Esophagus muscularis mucosa (tissue), 4 donors: ENCODE measurements around the gene GPR152. TPM values are rescaled to one million over a fixed set of nuclear protein-coding genes. Genes with fewer than 3 reads are reported as not detected.
"Not testable (repeated sequence)": the region's sequence is repeated elsewhere in the genome, so short reads cannot be mapped to it uniquely, and the experiment has no call there.

Experiments
- DNase-seq: peaks from one replicate; pipeline ENCODE4 v3.0.0-alpha.2; 2017; ENCODE audit errors: extremely low spot score
- H3K27ac ChIP-seq, 4 donors: fragments of 200-600 bp; sonication (generic); replicated peaks in 1 of 4; 1 replicate in 3 of 4; 2 replicates in 1 of 4; pipeline ENCODE4 v1.5.1; 2016 to 2019; ENCODE audit warnings: mild to moderate bottlenecking in 1 of 4
- H3K27me3 ChIP-seq, 4 donors: fragments of 200-600 bp; sonication (generic); one replicate each; pipeline versions ENCODE4 v1.5.1 to v1.6.0; 2016 to 2019
- H3K36me3 ChIP-seq, 4 donors: fragments of 200-600 bp; sonication (generic); one replicate each; pipeline ENCODE4 v1.5.1; 2016 to 2019
- H3K4me1 ChIP-seq, 4 donors: fragments of 200-600 bp; sonication (generic); one replicate each; pipeline ENCODE4 v1.5.1; 2016 to 2019
- H3K4me3 ChIP-seq, 4 donors: fragments of 200-600 bp; sonication (generic); 1 replicate in 2 of 4; 2 replicates in 2 of 4; pipeline ENCODE4 v1.5.1; 2016 to 2019; ENCODE audit warnings: mild to moderate bottlenecking in 4 of 4, moderate library complexity in 1 of 4
- H3K9me3 ChIP-seq, 4 donors: fragments of 200-600 bp; sonication (generic); 1 replicate in 3 of 4; 2 replicates in 1 of 4; pipeline ENCODE4 v1.5.1; 2016 to 2019
- EP300 ChIP-seq: sonication (generic); formaldehyde crosslinking; IDR thresholded peaks from one replicate; pipeline ENCODE4 v1.6.1; 2017; ENCODE audit warnings: antibody characterized with exemption
- POLR2A ChIP-seq: fragments of 450-650 bp; IDR thresholded peaks from one replicate; pipeline ENCODE4 v1.6.1; 2017; ENCODE audit warnings: antibody characterized with exemption, moderate library complexity, mild to moderate bottlenecking, low read depth
- POLR2AphosphoS5 ChIP-seq, 2 donors: sonication (generic); formaldehyde crosslinking; IDR thresholded peaks; one replicate each; pipeline ENCODE4 v1.6.1; 2017; ENCODE audit warnings: antibody characterized with exemption in 2 of 2
- WGBS: methylation state at CpG from one replicate; pipeline ENCODE4 v1.1.5; 2018; 5-methylcytosine and 5-hydroxymethylcytosine counted together
- intact Hi-C: fragments of 100-400 bp; cut with DNase I; formaldehyde crosslinking; loops from one replicate; pipeline ENCODE4 v1.15.1; 2023
- total RNA-seq, 4 donors: library from RNA; depleted of rRNA; stranded (reverse); fragments of >200 nt; gene quantifications; one replicate each; pipeline versions ENCODE4 v1.1.0 to v1.2.1, GENCODE V29; 2016
- TF ChIP-seq, protein P1 (sequence below), 3 experiments: fragments of 200-600 bp in 2 of 3; fragments of 450-650 bp in 1 of 3; sonication (generic) in 2 of 3; IDR thresholded peaks; one replicate each; pipeline ENCODE4 v1.5.1; 2017 to 2019; ENCODE audit warnings: antibody characterized with exemption in 3 of 3, mild to moderate bottlenecking in 2 of 3, moderate library complexity in 1 of 3

The GPR152 gene
- total RNA-seq, 4 donors from 2014 or later = not detected

DNA sequence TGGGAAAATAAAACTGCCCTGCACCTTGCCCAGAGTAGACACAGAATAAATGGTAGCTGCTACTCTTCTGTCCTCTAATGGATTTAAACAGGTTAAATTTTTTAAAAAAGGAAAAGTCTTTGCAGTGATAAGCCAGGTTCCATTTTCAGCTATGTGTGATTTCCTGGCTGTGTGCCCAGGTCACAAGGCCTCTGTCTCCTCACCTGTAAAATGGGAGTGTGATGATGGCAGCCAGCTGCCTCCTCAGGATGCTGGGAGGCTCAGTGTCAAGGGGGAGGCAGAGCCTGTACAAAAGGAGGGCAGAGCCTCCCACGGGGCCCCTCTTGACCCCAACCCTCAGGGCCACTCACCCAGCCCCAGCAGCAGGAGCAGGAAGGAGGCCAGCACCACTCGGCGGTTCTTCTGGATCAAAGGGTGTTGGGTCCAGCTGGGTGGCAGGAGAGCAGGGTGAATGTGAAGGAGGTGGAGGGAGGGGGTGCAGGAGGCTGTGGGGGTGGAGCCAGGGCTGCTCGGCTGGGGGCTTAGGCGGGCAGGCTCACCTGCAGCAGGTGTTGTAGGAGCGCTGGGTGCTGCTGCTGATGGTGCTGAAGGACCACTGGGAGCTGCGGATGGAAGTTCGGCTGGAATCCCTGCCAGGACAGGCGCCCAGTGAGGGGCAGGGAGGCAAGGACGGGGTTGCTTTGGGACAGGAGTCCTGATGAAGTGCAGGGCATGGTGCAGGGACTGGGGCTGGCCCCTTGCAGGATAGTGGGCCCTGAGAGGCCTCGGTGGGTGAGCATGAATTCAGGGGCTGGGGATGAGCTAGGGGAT lies 14.6 kb upstream of the GPR152 start:
- Histone ChIP-seq H3K27ac (peak overlapping the region; percentile 18 to 94 (median 92)), H3K4me1 (peaks cover 30 to 60% (median 54%) of the 10 kb centered on the region in 4 donors), H3K36me3 (no peaks in the 10 kb centered on the region), H3K27me3 (no peaks in the 10 kb centered on the region), H3K9me3 (no peaks in the 10 kb centered on the region), H3K4me3 (peak overlapping the region in 1 of 4 donors; percentile 95)
- no peak for DNase-seq
- intact Hi-C loops = loop anchor here (5.0 kb wide), 1 partner anchor 65 kb away; the partner anchor contains the start of genes PPP1CA and TBC1D10C
- 86% methylated on average over 6 of the region's 11 CpGs for WGBS
- TF ChIP-seq POLR2AphosphoS5 (IDR thresholded peaks at IDR 0.05) = no peak
- TF ChIP-seq EP300 = no peak
- TF ChIP-seq, protein P1, sequence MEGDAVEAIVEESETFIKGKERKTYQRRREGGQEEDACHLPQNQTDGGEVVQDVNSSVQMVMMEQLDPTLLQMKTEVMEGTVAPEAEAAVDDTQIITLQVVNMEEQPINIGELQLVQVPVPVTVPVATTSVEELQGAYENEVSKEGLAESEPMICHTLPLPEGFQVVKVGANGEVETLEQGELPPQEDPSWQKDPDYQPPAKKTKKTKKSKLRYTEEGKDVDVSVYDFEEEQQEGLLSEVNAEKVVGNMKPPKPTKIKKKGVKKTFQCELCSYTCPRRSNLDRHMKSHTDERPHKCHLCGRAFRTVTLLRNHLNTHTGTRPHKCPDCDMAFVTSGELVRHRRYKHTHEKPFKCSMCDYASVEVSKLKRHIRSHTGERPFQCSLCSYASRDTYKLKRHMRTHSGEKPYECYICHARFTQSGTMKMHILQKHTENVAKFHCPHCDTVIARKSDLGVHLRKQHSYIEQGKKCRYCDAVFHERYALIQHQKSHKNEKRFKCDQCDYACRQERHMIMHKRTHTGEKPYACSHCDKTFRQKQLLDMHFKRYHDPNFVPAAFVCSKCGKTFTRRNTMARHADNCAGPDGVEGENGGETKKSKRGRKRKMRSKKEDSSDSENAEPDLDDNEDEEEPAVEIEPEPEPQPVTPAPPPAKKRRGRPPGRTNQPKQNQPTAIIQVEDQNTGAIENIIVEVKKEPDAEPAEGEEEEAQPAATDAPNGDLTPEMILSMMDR (IDR thresholded peaks at IDR 0.05) = no peak
- no peak for TF ChIP-seq POLR2A

DNA sequence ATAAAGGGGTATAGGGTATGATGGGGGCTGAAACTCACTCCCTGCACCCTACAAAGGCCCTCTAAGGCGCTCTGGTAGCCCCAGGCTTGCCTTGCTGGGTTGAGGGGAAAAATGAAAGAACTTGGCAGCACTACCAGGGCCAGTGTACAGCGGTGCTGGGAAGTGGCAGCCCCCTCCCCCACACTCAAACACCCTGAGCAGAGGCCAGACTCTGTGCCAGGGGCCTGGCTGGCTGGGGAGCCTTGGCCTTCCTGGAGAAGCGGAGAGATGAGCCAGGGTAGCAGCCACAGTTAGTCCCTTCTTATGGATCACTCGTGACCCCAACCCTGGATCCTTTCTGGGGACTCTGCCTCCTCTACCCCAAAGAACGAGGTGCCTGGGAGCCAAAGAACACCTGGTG lies 13.8 kb upstream of the GPR152 start:
- intact Hi-C loops = loop anchor here (5.0 kb wide), 1 partner anchor 64 kb away; the partner anchor contains the start of genes PPP1CA and TBC1D10C

DNA sequence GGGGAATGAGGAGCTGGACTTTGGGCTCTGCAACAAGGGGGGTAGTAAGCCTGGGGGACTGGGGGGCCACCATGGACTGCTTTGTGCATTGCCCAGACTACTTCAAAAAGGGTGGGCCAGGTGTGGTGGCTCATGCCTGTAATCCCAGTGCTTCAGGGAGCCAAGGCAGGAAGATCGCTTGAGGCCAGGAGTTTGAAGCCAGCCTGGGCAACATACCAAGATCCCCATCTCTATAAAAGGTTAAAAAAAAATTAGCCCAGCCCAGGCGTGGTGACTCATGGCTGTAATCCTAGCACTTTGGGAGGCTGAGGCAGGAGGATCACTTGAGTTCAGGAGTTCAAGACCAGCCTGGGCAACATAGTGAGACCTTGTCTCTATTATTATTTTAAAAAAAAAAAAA lies 13.0 kb upstream of the GPR152 start:
- no CpG with 5 or more reads among the region's 2 CpGs for WGBS
- intact Hi-C loops = loop anchor here (5.0 kb wide), 1 partner anchor 63 kb away; the partner anchor contains the start of genes PPP1CA and TBC1D10C
- Histone ChIP-seq H3K4me3 (peak overlapping the region in 1 of 4 donors; percentile 76), H3K4me1 (peaks cover 30 to 60% (median 54%) of the 10 kb centered on the region in 4 donors), H3K27ac (peak overlapping the region; percentile 86 to 94 (median 90))
- not testable (repeated sequence) for H3K27me3 ChIP-seq, H3K36me3 ChIP-seq, H3K9me3 ChIP-seq, DNase-seq

More for the DNA sequence above, 13.8 kb upstream of the GPR152 start:
- Histone ChIP-seq H3K9me3 (no peaks in the 10 kb centered on the region), H3K36me3 (no peaks in the 10 kb centered on the region), H3K4me1 (peaks cover 30 to 60% (median 54%) of the 10 kb centered on the region in 4 donors), H3K27me3 (no peaks in the 10 kb centered on the region), H3K4me3 (no peak overlapping the region), H3K27ac (peak overlapping the region in 3 of 4 donors; percentile 86 to 94 (median 87))
- DNase-seq = no peak
- no peak for TF ChIP-seq EP300
- TF ChIP-seq, protein P1 (IDR thresholded peaks at IDR 0.05) = no peak
- TF ChIP-seq POLR2A = no peak
- no peak for TF ChIP-seq POLR2AphosphoS5 (IDR thresholded peaks at IDR 0.05)
- WGBS = 82% methylated on average over 4 of the region's 5 CpGs

DNA sequence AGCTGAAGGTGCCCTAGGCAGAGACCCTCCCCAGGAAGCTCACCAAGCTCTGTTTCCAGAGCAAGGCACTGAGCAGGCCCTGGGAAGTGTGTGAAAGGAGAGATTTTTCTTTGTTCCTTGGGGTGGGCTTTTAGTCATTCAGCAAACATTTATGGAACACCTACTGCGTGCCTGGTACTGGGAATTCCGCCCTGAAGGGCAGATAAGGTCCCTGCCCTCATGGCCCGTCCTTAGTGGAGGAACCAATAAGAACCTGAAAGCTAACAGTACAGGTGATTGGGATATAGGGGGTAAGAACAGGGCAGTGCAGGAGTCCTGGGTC lies 12.6 kb upstream of the GPR152 start:
- H3K27me3 ChIP-seq = no peaks in the 10 kb centered on the region
- peak overlapping the region; percentile 86 to 94 (median 90) for H3K27ac ChIP-seq
- H3K36me3 ChIP-seq = no peaks in the 10 kb centered on the region
- H3K4me3 ChIP-seq = peak overlapping the region; percentile 56 to 76 (median 70)
- DNase-seq = no peak
- H3K4me1 ChIP-seq = peaks cover 30 to 60% (median 54%) of the 10 kb centered on the region in 4 donors
- no peaks in the 10 kb centered on the region for H3K9me3 ChIP-seq
- intact Hi-C loops = loop anchor here (5.0 kb wide), 1 partner anchor 63 kb away; the partner anchor contains the start of genes PPP1CA and TBC1D10C
- TF ChIP-seq EP300 (no peak), POLR2A (no peak), POLR2AphosphoS5 (IDR thresholded peaks at IDR 0.05) (no peak)
- TF ChIP-seq, protein P1 (IDR thresholded peaks at IDR 0.05) = no peak
- 74% methylated on average over 3 of the region's 3 CpGs for WGBS

DNA sequence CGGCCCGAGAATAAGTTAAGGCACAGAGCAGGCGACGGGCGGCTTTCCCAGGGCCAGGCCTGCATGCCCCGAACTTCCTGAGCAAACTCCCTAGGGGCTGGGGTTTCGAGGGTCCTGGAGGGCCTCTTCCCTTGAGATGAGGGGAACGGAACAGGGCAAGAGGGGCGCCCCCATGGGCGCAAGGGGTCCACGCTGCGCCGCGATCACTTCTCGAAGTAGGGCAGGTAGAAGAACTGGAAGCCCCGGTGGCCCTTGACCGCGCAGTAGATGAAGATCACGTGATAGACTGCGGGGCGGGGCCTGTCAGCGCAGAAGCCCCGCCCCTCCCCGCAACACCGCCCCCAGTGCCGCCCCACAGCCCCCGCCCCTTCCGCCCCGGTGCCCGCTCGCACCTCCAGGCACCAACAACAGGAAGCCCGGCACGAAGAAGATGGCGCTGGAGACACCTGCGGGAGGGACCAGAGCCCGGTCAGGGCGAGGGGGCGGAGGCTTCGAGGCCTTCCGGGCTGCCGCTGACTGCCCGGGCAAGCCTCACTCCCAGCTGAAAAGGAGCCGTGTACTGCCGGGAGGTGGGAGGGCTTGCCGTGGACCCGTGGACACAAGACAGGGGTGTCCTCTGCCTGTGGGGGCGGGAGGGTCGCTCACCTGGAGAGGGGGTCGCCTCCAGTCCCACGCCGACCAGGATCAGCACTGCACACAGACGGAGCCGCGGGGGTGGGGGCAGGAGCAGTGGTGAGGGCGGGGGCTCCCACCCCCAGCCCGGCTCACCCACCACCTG lies 12.1 kb upstream of the GPR152 start:
- DNase-seq = peak; percentile 97
- no peaks in the 10 kb centered on the region for H3K36me3 ChIP-seq
- H3K27me3 ChIP-seq = no peaks in the 10 kb centered on the region
- H3K9me3 ChIP-seq = no peaks in the 10 kb centered on the region
- H3K27ac ChIP-seq = peak overlapping the region; percentile 86 to 94 (median 90)
- H3K4me3 ChIP-seq = peak overlapping the region; percentile 56 to 76 (median 70)
- H3K4me1 ChIP-seq = peaks cover 30 to 55% (median 49%) of the 10 kb centered on the region in 4 donors
- intact Hi-C loops = loop anchor here (5.0 kb wide), 1 partner anchor 62 kb away; the partner anchor contains the start of genes PPP1CA and TBC1D10C
- TF ChIP-seq EP300 (no peak), POLR2AphosphoS5 (IDR thresholded peaks at IDR 0.05) (peak; percentile 62 to 68), POLR2A (no peak)
- TF ChIP-seq, protein P1 (IDR thresholded peaks at IDR 0.05) = peak in 1 of 3 experiments; percentile 1
- 21% methylated on average over 20 of the region's 56 CpGs for WGBS
